ENCODE data around the gene ULBP1.
"Not testable (repeated sequence)": the region's sequence is repeated elsewhere in the genome, so short reads cannot be mapped to it uniquely, and the experiment has no call there.

Gene ULBP1

GRCh38 chr6:149962461-149963211 lies 1.1 kb upstream of the ULBP1 start:
- Histone ChIP-seq H3K36me3 (replicated peaks) (no peaks in the 10 kb centered on the region; the same call in 1 of the 2 replicates), H3K4me3 (no peak overlapping the region; the same call in 1 of the 2 replicates), H3K27me3 (ENCODE audit: low read depth) (peaks cover 4% of the 10 kb centered on the region; the same call in 1 of the 2 replicates), H3K9me3 (no peaks in the 10 kb centered on the region), H3K4me1 (peaks cover 9% of the 10 kb centered on the region)
- no peak for DNase-seq (ENCODE audit: low spot score in 2 of 2)
- in situ Hi-C loops (cut with MboI; ENCODE audit: low sequenced_read_pairs) = no loop called here

- Histone ChIP-seq H3K36me3 (replicated peaks) (peaks cover 3% of the 10 kb centered on the region; the same call in 1 of the 2 replicates), H3K4me3 (peak overlapping the region; percentile 68; the same call in 1 of the 2 replicates), H3K4me1 (peaks cover 9% of the 10 kb centered on the region), H3K9me3 (no peaks in the 10 kb centered on the region), H3K27me3 (ENCODE audit: low read depth) (no peaks in the 10 kb centered on the region)
- in situ Hi-C loops (cut with MboI; ENCODE audit: low sequenced_read_pairs) = no loop called here
- no peak for DNase-seq (ENCODE audit: low spot score in 2 of 2)
Observed at GRCh38 chr6:149963212-149963461, 606 bp upstream of the ULBP1 start.

DNA sequence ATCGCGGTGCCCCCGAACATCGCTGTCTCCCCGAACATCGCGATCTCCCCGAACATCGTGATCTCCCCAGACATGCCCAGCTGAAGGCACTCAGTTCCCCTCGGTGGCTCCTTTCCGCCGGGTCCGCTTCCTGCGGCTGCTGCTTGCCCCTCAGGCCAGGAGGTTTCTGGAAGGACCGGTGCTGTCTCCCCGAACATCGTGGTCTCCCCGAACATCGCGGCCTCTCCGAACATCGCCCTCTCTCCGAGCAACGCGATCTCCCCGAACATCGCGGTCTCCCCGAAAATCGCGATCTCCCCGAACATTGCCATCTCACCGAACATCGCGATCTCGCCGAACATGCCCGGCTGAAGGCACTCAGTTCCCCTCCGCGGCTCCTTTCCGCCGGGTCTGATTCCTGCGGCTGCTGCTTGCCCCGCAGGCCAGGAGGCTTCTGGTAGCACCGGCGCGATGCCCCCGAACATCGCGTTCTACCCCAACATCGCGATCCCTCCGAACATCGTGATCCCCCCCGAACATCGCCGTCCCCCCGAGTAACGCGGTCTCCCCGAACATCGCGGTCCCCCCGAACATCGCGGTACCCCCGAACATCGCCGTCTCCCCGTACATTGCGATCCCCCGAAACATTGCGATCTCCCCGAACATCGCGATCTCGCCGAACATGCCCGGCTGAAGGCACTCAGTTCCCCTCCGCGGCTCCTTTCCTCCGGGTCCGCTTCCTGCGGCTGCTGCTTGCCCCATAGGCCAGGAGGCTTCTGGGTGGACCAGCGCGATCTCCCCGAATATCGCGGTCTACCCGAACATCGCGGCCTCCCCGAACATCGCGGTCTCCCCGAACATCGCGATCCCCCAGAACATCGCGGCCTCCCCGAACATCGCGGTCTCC lies 808 bp downstream of the ULBP1 start:
- no peaks in the 10 kb centered on the region for H3K27me3 ChIP-seq (ENCODE audit: low read depth)
- DNase-seq (ENCODE audit: low spot score in 2 of 2) = peak in 1 of 2 experiments; percentile 41
- in situ Hi-C loops (cut with MboI; ENCODE audit: low sequenced_read_pairs) = no loop called here
- H3K4me1 ChIP-seq = peaks cover 9% of the 10 kb centered on the region
- peak overlapping the region; percentile 68 for H3K4me3 ChIP-seq
- H3K36me3 ChIP-seq (replicated peaks) = peaks cover 15% of the 10 kb centered on the region
- H3K9me3 ChIP-seq = no peaks in the 10 kb centered on the region

GRCh38 chr6:149965194-149966020 lies 1.7 kb downstream of the ULBP1 start:
- peak overlapping the region; percentile 68 for H3K4me3 ChIP-seq
- H3K36me3 ChIP-seq (replicated peaks) = peaks cover 23% of the 10 kb centered on the region
- peaks cover 9% of the 10 kb centered on the region for H3K4me1 ChIP-seq
- H3K9me3 ChIP-seq = no peaks in the 10 kb centered on the region
- in situ Hi-C loops (cut with MboI; ENCODE audit: low sequenced_read_pairs) = no loop called here
- H3K27me3 ChIP-seq (ENCODE audit: low read depth) = no peaks in the 10 kb centered on the region
- peak; percentile 36 to 59 for DNase-seq (ENCODE audit: low spot score in 2 of 2)

- H3K9me3 ChIP-seq; H3K27me3 ChIP-seq (ENCODE audit: low read depth); H3K4me1 ChIP-seq; in situ Hi-C loops (cut with MboI; ENCODE audit: low sequenced_read_pairs); H3K4me3 ChIP-seq; DNase-seq (ENCODE audit: low spot score in 2 of 2): not testable (repeated sequence)
- H3K36me3 ChIP-seq (replicated peaks) = peaks cover 28% of the 10 kb centered on the region
Observed at GRCh38 chr6:149966319-149966718, 2.6 kb downstream of the ULBP1 start.

GRCh38 chr6:149967591-149967990 lies 3.8 kb downstream of the ULBP1 start:
- Histone ChIP-seq H3K27me3 (ENCODE audit: low read depth) (no peaks in the 10 kb centered on the region), H3K36me3 (replicated peaks) (peaks cover 41% of the 10 kb centered on the region), H3K4me1 (peaks cover 9% of the 10 kb centered on the region), H3K9me3 (no peaks in the 10 kb centered on the region), H3K4me3 (no peak overlapping the region)
- DNase-seq (ENCODE audit: low spot score in 2 of 2) = no peak
- in situ Hi-C loops (cut with MboI; ENCODE audit: low sequenced_read_pairs) = no loop called here

- peaks cover 45% of the 10 kb centered on the region for H3K36me3 ChIP-seq (replicated peaks)
- H3K9me3 ChIP-seq; H3K27me3 ChIP-seq (ENCODE audit: low read depth); H3K4me3 ChIP-seq; in situ Hi-C loops (cut with MboI; ENCODE audit: low sequenced_read_pairs); DNase-seq (ENCODE audit: low spot score in 2 of 2); H3K4me1 ChIP-seq: not testable (repeated sequence)
Observed at GRCh38 chr6:149967999-149968398, 4.3 kb downstream of the ULBP1 start.

GRCh38 chr6:149968909-149969308 lies 5.2 kb downstream of the ULBP1 start:
- H3K36me3 ChIP-seq (replicated peaks) = peaks cover 50% of the 10 kb centered on the region
- in situ Hi-C loops (cut with MboI; ENCODE audit: low sequenced_read_pairs); H3K9me3 ChIP-seq; H3K27me3 ChIP-seq (ENCODE audit: low read depth); H3K4me1 ChIP-seq; DNase-seq (ENCODE audit: low spot score in 2 of 2); H3K4me3 ChIP-seq: not testable (repeated sequence)

DNA sequence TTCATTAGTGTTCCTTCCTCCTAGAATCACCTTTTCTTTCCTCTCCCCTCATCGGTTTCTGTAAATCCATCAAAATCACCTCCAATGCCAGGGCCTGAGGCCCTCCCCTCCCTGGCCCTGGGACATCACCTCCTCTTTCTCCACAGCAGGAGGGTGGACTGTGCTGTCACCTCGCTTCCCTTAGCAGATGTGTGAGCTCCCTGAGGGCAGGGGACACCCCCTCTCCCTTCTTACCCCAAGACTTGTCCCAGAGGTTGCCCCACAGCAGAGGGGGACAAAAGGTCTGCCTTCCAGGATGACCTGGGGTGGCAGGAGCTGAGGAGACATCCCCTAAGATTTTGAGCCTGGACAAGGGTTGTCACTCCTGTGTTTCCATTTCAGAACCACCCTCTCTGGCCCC lies 5.9 kb downstream of the ULBP1 start:
- H3K27me3 ChIP-seq (ENCODE audit: low read depth) = no peaks in the 10 kb centered on the region

GRCh38 chr6:149974394-149974793 lies 10.7 kb downstream of the ULBP1 start:
- DNase-seq (ENCODE audit: low spot score in 2 of 2); H3K9me3 ChIP-seq; H3K4me3 ChIP-seq; H3K4me1 ChIP-seq; H3K27me3 ChIP-seq (ENCODE audit: low read depth); in situ Hi-C loops (cut with MboI; ENCODE audit: low sequenced_read_pairs): not testable (repeated sequence)
- peaks cover 37% of the 10 kb centered on the region for H3K36me3 ChIP-seq (replicated peaks)

More for the DNA sequence above, 5.9 kb downstream of the ULBP1 start:
- H3K4me3 ChIP-seq = no peak overlapping the region
- DNase-seq (ENCODE audit: low spot score in 2 of 2) = no peak
- peaks cover 50% of the 10 kb centered on the region for H3K36me3 ChIP-seq (replicated peaks)
- peaks cover 4% of the 10 kb centered on the region; the same call in 1 of the 2 replicates for H3K4me1 ChIP-seq
- H3K9me3 ChIP-seq = no peaks in the 10 kb centered on the region
- in situ Hi-C loops (cut with MboI; ENCODE audit: low sequenced_read_pairs) = no loop called here

- H3K27me3 ChIP-seq (ENCODE audit: low read depth) = no peaks in the 10 kb centered on the region
- DNase-seq (ENCODE audit: low spot score in 2 of 2) = no peak
- H3K36me3 ChIP-seq (replicated peaks) = peaks cover 33% of the 10 kb centered on the region
- in situ Hi-C loops (cut with MboI; ENCODE audit: low sequenced_read_pairs) = no loop called here
- H3K9me3 ChIP-seq = no peaks in the 10 kb centered on the region
- no peaks in the 10 kb centered on the region for H3K4me1 ChIP-seq
- H3K4me3 ChIP-seq = no peak overlapping the region
Observed at GRCh38 chr6:149974825-149975224, 11.1 kb downstream of the ULBP1 start.

DNA sequence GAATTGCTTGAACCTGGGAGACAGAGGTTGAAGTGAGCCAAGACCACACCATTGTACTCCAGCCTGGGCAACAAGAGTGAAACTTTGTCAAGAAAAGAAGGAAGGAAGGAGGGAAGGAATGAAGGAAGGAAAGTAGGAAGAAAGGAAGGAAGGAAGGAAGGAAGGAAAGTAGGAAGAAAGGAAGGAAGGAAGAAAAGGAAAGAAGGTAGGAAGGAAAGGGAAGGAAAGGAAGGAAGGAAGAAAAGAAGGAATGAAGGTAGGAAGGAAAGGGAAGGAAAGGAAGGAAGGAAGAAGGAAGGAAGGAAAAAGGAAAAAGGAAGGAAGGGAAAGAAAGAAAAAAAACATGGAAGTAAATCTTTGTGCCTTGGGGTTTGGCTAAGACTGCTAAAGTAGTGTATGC lies 11.7 kb downstream of the ULBP1 start:
- H3K27me3 ChIP-seq (ENCODE audit: low read depth) = no peaks in the 10 kb centered on the region
- no peak overlapping the region for H3K4me3 ChIP-seq
- H3K4me1 ChIP-seq = no peaks in the 10 kb centered on the region
- no peak for DNase-seq (ENCODE audit: low spot score in 2 of 2)
- H3K36me3 ChIP-seq (replicated peaks) = peaks cover 27% of the 10 kb centered on the region
- in situ Hi-C loops (cut with MboI; ENCODE audit: low sequenced_read_pairs) = no loop called here
- no peaks in the 10 kb centered on the region for H3K9me3 ChIP-seq

DNA sequence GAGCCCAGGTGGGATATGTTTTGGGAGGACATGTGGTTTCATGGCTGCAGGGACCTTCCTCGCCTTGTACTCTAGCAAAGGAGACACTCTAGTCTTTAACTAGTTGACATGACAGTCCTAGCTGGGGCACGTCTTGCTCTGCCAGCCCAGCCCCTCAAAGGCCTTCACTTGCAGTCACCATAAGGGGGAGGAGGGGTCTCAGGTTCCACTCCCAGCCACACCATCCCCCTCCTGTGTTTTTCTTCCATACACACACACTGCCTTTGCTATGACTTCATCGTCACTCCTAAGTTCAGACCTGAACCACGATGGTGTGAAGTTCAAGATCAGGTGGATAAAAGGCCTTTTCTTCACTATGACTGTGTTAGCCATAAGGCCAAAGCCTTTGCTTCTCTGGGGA lies 13.5 kb downstream of the ULBP1 start:
- H3K27me3 ChIP-seq (ENCODE audit: low read depth) = peaks cover 7% of the 10 kb centered on the region
- in situ Hi-C loops (cut with MboI; ENCODE audit: low sequenced_read_pairs) = no loop called here
- peaks cover 13% of the 10 kb centered on the region for H3K36me3 ChIP-seq (replicated peaks)
- H3K4me1 ChIP-seq = no peaks in the 10 kb centered on the region
- DNase-seq (ENCODE audit: low spot score in 2 of 2) = no peak
- H3K9me3 ChIP-seq = no peaks in the 10 kb centered on the region
- no peak overlapping the region for H3K4me3 ChIP-seq
